GM18502 (cell line): ENCODE measurements around the gene SYAP1.
"Not testable (repeated sequence)": the region's sequence is repeated elsewhere in the genome, so short reads cannot be mapped to it uniquely, and the experiment has no call there.

Experiments used
- ATAC-seq: cut with Tn5 transposase; IDR thresholded peaks from one replicate; pipeline ENCODE4 v1.9.1; 2021; ENCODE audit warnings: mild to moderate bottlenecking; ENCODE audit not compliant: unreplicated experiment, poor library complexity

SYAP1 gene

GRCh38 chrX:16774746-16775145 lies 55.3 kb downstream of the SYAP1 start:
- ATAC-seq, result no peak

GRCh38 chrX:16778545-16778944 lies 59.1 kb downstream of the SYAP1 start:
- ATAC-seq, result no peak

- ATAC-seq, result no peak
Observed at GRCh38 chrX:16778993-16779392, 59.6 kb downstream of the SYAP1 start.

DNA sequence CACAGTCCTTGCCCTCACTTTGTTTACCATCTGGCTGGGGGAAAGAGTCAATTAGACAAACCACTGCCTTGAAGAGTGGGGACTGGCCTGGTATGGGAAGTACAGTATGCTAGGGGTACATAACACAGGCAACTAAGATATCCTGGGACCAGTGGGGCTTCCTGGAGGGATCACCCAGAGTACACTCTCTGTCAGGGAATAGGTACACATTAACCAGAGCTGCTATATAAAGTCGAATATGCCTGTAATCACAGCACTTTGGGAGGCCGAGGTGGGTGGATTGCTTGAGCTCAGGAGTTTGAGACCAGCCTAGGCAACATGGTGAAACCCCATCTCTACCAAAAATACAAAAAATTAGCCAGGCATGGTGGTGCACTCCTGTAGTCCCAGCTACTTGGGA lies 60.4 kb downstream of the SYAP1 start:
- not testable (repeated sequence) for ATAC-seq

DNA sequence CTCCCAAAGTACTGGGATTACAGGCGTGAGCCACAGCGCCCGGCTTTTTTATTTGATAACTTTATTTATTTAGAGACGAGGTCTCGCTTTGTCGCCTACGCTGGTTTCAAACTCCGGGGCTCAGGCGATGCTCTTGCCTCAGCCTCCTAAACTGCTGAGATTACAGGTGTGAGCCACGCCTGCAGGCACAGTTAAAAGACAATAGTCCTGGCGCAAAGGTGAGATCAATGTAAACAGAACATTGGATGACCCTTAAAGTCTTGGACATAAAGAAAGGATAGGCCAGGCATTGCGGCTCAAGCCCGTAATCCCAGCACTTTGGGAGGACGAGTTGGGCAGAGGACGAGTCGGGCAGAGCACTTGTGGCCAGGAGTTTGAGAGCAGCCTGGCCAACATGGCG lies 64.0 kb downstream of the SYAP1 start:
- no peak for ATAC-seq

GRCh38 chrX:16784440-16784839 lies 65.0 kb downstream of the SYAP1 start:
- ATAC-seq, result not testable (repeated sequence)

DNA sequence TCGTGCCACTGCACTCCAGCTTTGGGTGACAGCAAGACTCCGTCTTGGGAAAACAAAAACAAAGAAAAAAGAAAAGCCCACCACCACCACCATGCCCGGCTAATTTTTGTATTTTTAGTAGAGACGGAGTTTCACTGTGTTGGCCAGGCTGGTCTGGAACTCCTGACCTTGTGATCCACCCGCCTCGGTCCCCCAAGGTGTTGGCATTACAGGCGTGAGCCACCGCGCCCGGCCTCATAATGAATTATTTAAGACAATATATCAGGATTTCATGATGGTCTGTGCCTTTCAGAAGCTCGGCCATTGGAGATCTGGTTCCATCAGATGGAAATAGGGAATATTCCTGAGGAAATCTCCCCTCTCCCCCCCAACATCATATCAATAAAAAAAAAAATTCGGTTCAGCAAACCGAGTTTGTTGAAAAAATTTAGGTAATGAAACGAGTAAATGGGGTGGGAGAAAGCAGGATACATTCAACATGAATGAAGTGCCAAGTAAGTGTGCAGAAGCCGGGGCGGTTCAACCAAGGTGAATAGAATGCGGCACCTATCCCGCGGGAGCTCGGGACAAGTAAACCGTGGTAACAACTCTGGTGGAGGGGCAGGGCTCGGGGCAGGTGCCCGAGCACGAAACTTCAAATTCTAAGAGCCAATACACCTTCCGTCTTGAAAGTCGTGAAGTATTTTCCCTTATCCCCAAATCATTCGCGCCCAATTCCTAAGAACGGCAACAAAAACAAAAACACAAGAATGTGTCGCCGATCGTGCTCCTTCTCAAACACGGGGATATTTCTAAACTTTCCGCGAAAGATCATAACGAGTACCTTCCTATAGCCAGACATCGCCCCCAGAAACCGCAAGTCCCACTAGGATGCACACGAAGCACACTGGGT lies 66.1 kb downstream of the SYAP1 start:
- ATAC-seq, result no peak

DNA sequence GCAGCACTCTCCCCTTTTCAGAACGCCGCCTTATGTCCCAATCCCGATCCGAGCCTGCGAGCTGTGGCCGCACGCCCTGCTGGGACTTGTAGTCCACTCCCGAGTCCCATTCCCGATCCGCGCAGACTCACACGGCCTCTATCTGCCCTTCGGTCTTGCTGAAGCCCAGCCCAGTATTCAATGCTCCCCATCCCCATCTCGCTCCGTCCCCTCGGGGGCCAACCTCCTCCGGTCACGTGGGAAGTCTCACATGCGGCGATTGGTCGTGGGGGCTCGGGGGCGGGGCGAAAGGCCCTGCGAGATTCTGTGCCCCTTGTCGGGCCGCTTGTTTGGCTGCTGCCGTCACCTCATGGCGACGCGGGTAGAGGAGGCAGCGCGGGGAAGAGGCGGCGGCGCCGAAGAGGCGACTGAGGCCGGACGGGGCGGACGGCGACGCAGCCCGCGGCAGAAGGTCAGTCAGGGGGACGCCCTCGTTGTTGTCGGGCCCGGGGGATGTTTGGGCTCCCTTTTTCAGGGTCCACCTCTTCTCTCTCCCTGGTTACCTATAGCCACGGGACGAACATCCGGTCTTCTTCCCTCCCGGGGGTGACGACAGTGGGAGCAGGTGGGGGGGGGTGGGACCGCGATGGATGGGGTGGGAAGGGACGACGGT lies 66.9 kb downstream of the SYAP1 start, which contains the start of gene TXLNG:
Gene TXLNG (plus strand): TSS at position 328 of the 652 bp plus-strand sequence. CDS start 22 bp downstream, at position 350.
- peak; percentile 99 for ATAC-seq

GRCh38 chrX:16786791-16787735 lies 67.7 kb downstream of the SYAP1 start:
- peak; percentile 20 for ATAC-seq

DNA sequence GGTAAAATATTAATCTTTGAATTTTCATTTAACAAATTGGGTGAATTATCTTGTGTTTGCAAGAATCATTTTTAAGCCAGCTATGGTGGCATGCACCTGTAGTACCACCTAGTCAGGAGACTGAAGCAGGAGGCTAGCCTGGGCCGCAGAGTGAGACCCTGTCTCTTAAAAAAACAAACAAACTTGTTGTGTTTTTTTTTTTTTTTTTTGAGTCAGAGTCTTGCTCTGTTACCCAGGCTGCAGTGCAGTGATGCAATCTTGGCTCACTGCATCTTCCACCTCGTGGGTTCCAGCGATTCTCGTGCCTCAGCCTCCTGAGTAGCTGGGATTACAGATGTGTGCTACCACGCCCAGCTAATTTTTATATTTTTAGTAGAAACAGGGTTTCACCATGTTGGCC lies 69.1 kb downstream of the SYAP1 start:
- ATAC-seq, result no peak

GRCh38 chrX:16796298-16796697 lies 76.9 kb downstream of the SYAP1 start:
- ATAC-seq, result no peak

DNA sequence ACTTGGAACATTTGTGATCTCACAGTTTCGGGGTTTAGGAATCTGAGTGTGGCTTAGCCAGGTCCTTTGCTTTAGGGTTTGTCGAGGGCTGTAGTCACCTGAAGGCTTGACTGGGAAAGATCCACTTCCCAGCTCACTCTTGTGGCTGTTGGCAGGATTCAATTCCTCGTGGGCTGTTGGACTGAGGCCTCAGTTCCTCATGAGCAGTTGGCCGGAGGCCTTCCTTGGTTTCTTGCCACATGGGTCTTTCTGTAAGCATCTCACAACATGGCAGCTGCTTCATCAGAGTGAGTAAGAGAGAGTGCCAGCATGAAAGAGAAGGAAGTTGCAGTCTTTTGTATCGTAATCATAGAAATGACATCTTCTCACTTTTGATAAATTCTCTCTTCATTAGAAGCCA lies 77.9 kb downstream of the SYAP1 start:
- ATAC-seq, result no peak

DNA sequence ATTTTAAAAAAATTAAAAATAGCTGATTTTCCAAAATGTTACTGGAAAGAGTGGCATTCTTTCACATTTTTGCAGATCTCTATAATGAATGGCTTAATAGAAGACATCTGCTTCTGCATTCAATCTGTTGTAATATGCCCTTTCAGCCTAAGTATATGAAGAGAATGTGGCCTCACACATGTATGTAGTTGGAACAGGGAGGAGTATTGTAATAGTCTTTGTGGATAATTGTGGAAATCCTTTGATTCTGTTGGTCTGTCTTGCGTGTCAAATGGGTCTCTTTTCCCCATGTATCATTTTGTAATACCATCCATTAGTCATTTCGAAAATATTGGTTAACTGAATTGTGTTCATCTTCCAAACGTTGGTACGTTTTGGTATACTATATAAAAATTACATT lies 78.4 kb downstream of the SYAP1 start:
- ATAC-seq, result no peak

DNA sequence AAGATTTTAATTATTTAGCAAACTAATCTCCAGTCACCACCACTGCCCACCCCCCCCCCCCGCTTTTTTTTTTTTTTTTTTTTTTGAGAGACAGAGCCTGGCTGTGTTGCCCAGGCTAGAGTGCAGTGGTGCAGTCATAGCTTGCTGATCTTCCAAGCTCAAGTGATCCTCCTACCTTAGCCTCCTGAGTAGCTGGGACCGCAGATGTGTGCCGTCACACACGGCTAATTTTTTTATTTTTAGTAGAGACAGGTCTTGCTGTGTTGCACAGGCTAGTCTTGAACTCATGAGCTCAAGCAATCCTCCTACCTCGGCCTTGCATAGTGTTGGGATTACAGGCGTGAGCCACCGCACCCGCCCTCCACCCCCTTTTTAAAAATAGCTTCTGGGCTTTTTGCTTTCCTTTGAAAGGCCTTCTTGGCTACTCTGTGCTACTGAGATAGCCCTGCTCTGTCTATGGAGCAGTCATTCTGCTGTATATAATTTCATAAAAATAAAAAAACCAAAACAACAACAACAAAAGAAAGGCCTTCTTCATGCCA lies 85.6 kb downstream of the SYAP1 start:
- peak; percentile 81 for ATAC-seq

DNA sequence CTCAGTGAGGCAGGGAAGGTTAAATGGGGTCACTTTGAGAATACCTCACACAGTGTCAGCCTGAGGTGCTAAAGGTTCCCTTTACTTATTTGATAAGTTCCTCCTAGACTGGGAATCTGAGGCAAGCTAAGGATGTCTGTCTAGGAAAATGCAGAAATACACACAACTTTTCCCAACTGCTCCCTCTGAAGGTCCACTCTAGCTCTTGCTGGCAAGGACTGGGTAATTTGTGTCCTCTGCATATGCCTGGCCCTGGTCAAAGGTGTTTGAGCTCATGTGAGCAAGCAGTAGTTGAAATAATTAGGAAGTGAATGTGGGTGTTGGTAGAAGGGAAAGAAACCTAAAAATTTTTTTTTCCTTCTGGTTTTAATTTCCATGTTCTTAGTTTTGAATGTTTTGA lies 88.1 kb downstream of the SYAP1 start:
- no peak for ATAC-seq

GRCh38 chrX:16807976-16808542 lies 88.6 kb downstream of the SYAP1 start:
- no peak for ATAC-seq

- no peak for ATAC-seq
Observed at GRCh38 chrX:16814597-16814996, 95.2 kb downstream of the SYAP1 start.
